ENCODE data around the gene PRR23E.

DNA sequence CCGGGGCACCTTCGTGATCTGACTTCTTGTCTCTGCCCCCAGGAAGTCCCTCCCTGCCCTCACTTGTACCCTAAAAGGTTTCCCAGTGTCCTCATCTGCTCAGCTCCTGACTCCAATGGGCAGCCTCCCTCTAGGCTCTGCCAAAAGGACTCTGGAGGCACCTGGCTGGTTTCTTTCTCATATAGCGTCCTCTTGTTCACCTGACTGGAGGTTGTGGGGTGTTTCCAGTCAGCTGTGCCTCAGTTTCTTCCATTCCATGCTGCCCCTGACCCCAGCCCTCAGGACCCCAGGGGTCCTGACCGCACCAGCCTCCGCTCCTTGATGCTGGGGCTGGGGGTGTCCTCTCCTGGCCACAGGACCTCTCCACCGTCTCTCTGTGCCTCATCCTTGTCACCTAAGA lies 2.5 kb downstream of the PRR23E start:
- TF ChIP-seq, protein P1, sequence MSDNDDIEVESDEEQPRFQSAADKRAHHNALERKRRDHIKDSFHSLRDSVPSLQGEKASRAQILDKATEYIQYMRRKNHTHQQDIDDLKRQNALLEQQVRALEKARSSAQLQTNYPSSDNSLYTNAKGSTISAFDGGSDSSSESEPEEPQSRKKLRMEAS (IDR thresholded peaks at IDR 0.05; ENCODE audit: insufficient read depth, insufficient read length) = no peak
- TF ChIP-seq POLR2A (IDR thresholded peaks at IDR 0.05; ENCODE audit: low read depth, low read length) (no peak), EZH2 (IDR thresholded peaks at IDR 0.05; ENCODE audit: borderline replicate concordance, low read depth, low read length, severe bottlenecking) (no peak)
- TF ChIP-seq, protein P2, sequence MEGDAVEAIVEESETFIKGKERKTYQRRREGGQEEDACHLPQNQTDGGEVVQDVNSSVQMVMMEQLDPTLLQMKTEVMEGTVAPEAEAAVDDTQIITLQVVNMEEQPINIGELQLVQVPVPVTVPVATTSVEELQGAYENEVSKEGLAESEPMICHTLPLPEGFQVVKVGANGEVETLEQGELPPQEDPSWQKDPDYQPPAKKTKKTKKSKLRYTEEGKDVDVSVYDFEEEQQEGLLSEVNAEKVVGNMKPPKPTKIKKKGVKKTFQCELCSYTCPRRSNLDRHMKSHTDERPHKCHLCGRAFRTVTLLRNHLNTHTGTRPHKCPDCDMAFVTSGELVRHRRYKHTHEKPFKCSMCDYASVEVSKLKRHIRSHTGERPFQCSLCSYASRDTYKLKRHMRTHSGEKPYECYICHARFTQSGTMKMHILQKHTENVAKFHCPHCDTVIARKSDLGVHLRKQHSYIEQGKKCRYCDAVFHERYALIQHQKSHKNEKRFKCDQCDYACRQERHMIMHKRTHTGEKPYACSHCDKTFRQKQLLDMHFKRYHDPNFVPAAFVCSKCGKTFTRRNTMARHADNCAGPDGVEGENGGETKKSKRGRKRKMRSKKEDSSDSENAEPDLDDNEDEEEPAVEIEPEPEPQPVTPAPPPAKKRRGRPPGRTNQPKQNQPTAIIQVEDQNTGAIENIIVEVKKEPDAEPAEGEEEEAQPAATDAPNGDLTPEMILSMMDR (IDR thresholded peaks at IDR 0.05; ENCODE audit: extremely low read depth in 1 of 2, insufficient read depth in 1 of 2, low read depth in 1 of 2, low read length in 2 of 2) = no peak

Data from endothelial cell of umbilical vein (primary cell).